PC-3 (cell line): ENCODE measurements around the gene CDKL2. TPM values are rescaled to one million over a fixed set of nuclear protein-coding genes. Genes with fewer than 3 reads are reported as not detected.
"Not testable (repeated sequence)": the region's sequence is repeated elsewhere in the genome, so short reads cannot be mapped to it uniquely, and the experiment has no call there.

ENCODE experiments used
- ATAC-seq: fragments of 200-7000 bp; cut with Tn5 transposase; 2 replicates; pipeline ENCODE4 v1.9.1; 2020; ENCODE audit warnings: mild to moderate bottlenecking, moderate library complexity
- BruUV-seq: library from RNA; stranded (reverse); fragments of 400-500 nt; replicated peaks from 2 replicates; lab custom pipeline; 2021; lab: Mats Ljungman, UMichigan
- CTCF ChIA-PET: fragments of 300-600 bp; sonication (Branson Sonifier 250); formaldehyde crosslinking; loops from one replicate; lab custom pipeline; 2022; ENCODE audit warnings: antibody characterized with exemption; lab: Charles Lee
- POLR2A ChIA-PET: fragments of 300-600 bp; sonication (Branson Sonifier 250); formaldehyde crosslinking; loops from one replicate; lab custom pipeline; 2022; ENCODE audit warnings: antibody characterized with exemption; ENCODE audit not compliant: unreplicated experiment; lab: Charles Lee
- DNase-seq: peaks from one replicate; pipeline ENCODE4 v3.0.0-alpha.2; 2015
- H2AFZ ChIP-seq: fragments of 300-600 bp; sonication (generic); 2 replicates; pipeline ENCODE4 v1.6.0; 2016; ENCODE audit warnings: antibody characterized with exemption, low read length
- H3F3A ChIP-seq: fragments of 300-600 bp; sonication (generic); one replicate; pipeline ENCODE4 v1.6.0; 2017; ENCODE audit warnings: antibody characterized with exemption, low read length, control low read depth, mild to moderate bottlenecking; ENCODE audit not compliant: unreplicated experiment
- H3K27ac ChIP-seq: fragments of 300-600 bp; sonication (generic); 2 replicates; pipeline ENCODE4 v1.5.1; 2016; ENCODE audit warnings: mild to moderate bottlenecking, low read length
- H3K27me3 ChIP-seq: fragments of 300-600 bp; sonication (generic); 2 replicates; pipeline ENCODE4 v1.6.1; 2016; ENCODE audit warnings: low read length, mixed read lengths
- H3K36me3 ChIP-seq: fragments of 300-600 bp; sonication (generic); 2 replicates; pipeline ENCODE4 v1.6.1; 2016; ENCODE audit warnings: low read depth, mixed run types, low read length, mixed read lengths
- H3K4me1 ChIP-seq: fragments of 300-600 bp; sonication (generic); 2 replicates; pipeline ENCODE4 v1.5.1; 2016; ENCODE audit warnings: low read length; ENCODE audit not compliant: insufficient read depth
- H3K4me2 ChIP-seq: fragments of 300-600 bp; sonication (generic); 2 replicates; pipeline ENCODE4 v1.6.0; 2016; ENCODE audit warnings: low read length
- H3K4me3 ChIP-seq: fragments of 300-600 bp; sonication (generic); 2 replicates; pipeline ENCODE4 v1.5.1; 2016; ENCODE audit warnings: mild to moderate bottlenecking, low read length, mixed read lengths
- H3K79me2 ChIP-seq: fragments of 300-600 bp; sonication (generic); 2 replicates; pipeline ENCODE4 v1.6.1; 2017; ENCODE audit warnings: low read length, mixed read lengths
- H3K9ac ChIP-seq: fragments of 300-600 bp; sonication (generic); 2 replicates; pipeline ENCODE4 v1.6.0; 2016; ENCODE audit warnings: mild to moderate bottlenecking, low read length
- H3K9me2 ChIP-seq: fragments of 300-600 bp; sonication (generic); replicated peaks from 2 replicates; pipeline ENCODE4 v1.6.1; 2016; ENCODE audit warnings: mixed run types, low read length, mixed read lengths
- H3K9me3 ChIP-seq: fragments of 300-600 bp; sonication (generic); 2 replicates; pipeline ENCODE4 v1.6.1; 2016; ENCODE audit warnings: low read length, mixed read lengths
- H4K20me1 ChIP-seq: fragments of 300-600 bp; sonication (generic); 2 replicates; pipeline ENCODE4 v1.6.1; 2016; ENCODE audit warnings: low read length, mixed read lengths
- CTCF ChIP-seq: fragments of 300-600 bp; sonication (generic); conservative IDR thresholded peaks from 2 replicates; pipeline ENCODE4 v1.5.1; 2017; ENCODE audit warnings: antibody characterized with exemption, low read depth, mild to moderate bottlenecking, low read length
- EZH2 ChIP-seq: fragments of 300-600 bp; sonication (generic); IDR thresholded peaks from one replicate; pipeline ENCODE4 v1.6.1; 2017; ENCODE audit warnings: antibody characterized with exemption, mild to moderate bottlenecking, low read length; ENCODE audit not compliant: unreplicated experiment
- EZH2phosphoT487 ChIP-seq: fragments of 300-600 bp; sonication (generic); IDR thresholded peaks from 2 replicates; pipeline ENCODE4 v1.6.1; 2018; ENCODE audit warnings: mild to moderate bottlenecking, antibody characterized with exemption, low read length, borderline replicate concordance
- intact Hi-C: fragments of 100-400 bp; cut with micrococcal nuclease; formaldehyde crosslinking; loops from 2 replicates; pipeline ENCODE4 v1.9.0; 2023
- total RNA-seq: library from RNA; depleted of rRNA; stranded (reverse); fragments of >200 nt; gene quantifications from 2 replicates; pipeline ENCODE4 v1.2.3, GENCODE V29; 2014

Gene CDKL2
- total RNA-seq, 1 experiment from 2014 or later, result 0.55 TPM

GRCh38 chr4:75666299-75666698, 36.0 kb upstream of the CDKL2 start:
- POLR2A ChIA-PET, result no interaction called here
- Histone ChIP-seq H3K27me3 (no peaks in the 10 kb centered on the region), H3K9me2 (no peaks in the 10 kb centered on the region), H3K27ac (no peak overlapping the region), H4K20me1 (peaks cover 75% of the 10 kb centered on the region), H3K36me3 (peaks cover 4% of the 10 kb centered on the region; the same call in 1 of the 2 replicates), H3K9me3 (no peaks in the 10 kb centered on the region), H3K4me3 (no peak overlapping the region), H3K4me2 (no peak overlapping the region), H3K79me2 (peaks cover 98% of the 10 kb centered on the region), H3K9ac (no peak overlapping the region), H2AFZ (no peak overlapping the region), H3K4me1 (peaks cover 10% of the 10 kb centered on the region), H3F3A (no peaks in the 10 kb centered on the region)
- CTCF ChIA-PET, result no interaction called here
- no peak for DNase-seq
- TF ChIP-seq EZH2phosphoT487 (no peak), EZH2 (no peak), CTCF (no peak)
- BruUV-seq, result no TSS peak
- intact Hi-C loops, result no loop called here
- ATAC-seq, result no peak

- intact Hi-C loops, POLR2A ChIA-PET: not testable (repeated sequence)
Observed at GRCh38 chr4:75664604-75665003, 34.3 kb upstream of the CDKL2 start.

GRCh38 chr4:75662626-75663025, 32.3 kb upstream of the CDKL2 start:
- ChIA-PET POLR2A (no interaction called here), CTCF (no interaction called here)
- Histone ChIP-seq H4K20me1 (peaks cover 49% of the 10 kb centered on the region), H3F3A (no peaks in the 10 kb centered on the region), H3K4me3 (no peak overlapping the region), H3K9me2 (no peaks in the 10 kb centered on the region), H3K27me3 (no peaks in the 10 kb centered on the region), H3K4me2 (no peak overlapping the region), H3K27ac (no peak overlapping the region), H3K79me2 (peaks cover 76% of the 10 kb centered on the region), H3K36me3 (peaks cover 21% of the 10 kb centered on the region), H2AFZ (no peak overlapping the region), H3K9ac (no peak overlapping the region), H3K4me1 (peaks cover 13% of the 10 kb centered on the region), H3K9me3 (no peaks in the 10 kb centered on the region)
- DNase-seq (no peak), ATAC-seq (no peak)
- intact Hi-C loops, result no loop called here
- no TSS peak for BruUV-seq
- TF ChIP-seq EZH2phosphoT487, result no peak
- TF ChIP-seq CTCF, result no peak
- TF ChIP-seq EZH2, result no peak

More at GRCh38 chr4:75664604-75665003, 34.3 kb upstream of the CDKL2 start:
- H3K9me2 ChIP-seq, H3F3A ChIP-seq, ATAC-seq, H3K27ac ChIP-seq, H3K4me1 ChIP-seq, H3K4me3 ChIP-seq, H2AFZ ChIP-seq, H3K27me3 ChIP-seq, H3K9ac ChIP-seq, DNase-seq, CTCF ChIA-PET, H3K9me3 ChIP-seq, BruUV-seq, H3K4me2 ChIP-seq: not testable (repeated sequence)
- H3K36me3 ChIP-seq, result peaks cover 10% of the 10 kb centered on the region; the same call in 1 of the 2 replicates
- H3K79me2 ChIP-seq, result peaks cover 86% of the 10 kb centered on the region
- peaks cover 65% of the 10 kb centered on the region for H4K20me1 ChIP-seq
